Stomach (tissue), 9 donors: ENCODE results near the gene ANKRD49. TPM values are rescaled to one million over a fixed set of nuclear protein-coding genes. Genes with fewer than 3 reads are reported as not detected.
"Not testable (repeated sequence)": the region's sequence is repeated elsewhere in the genome, so short reads cannot be mapped to it uniquely, and the experiment has no call there.

Experiments
- DNase-seq, 2 donors: peaks; one replicate each; pipeline versions ENCODE4 v3.0.0 to v3.0.0-alpha.2; 2013 to 2019
- H3K27ac ChIP-seq, 5 donors: fragments of 200-600 bp in 4 of 5; sonication (generic) in 4 of 5; one replicate each; pipeline ENCODE4 v1.5.1; 2013 to 2019; ENCODE audit warnings: mild to moderate bottlenecking in 1 of 5, moderate library complexity in 1 of 5
- H3K27me3 ChIP-seq, 3 donors: fragments of 200-600 bp; sonication (generic); one replicate each; pipeline ENCODE4 v1.5.1; 2017 to 2019; ENCODE audit warnings: mixed run types in 1 of 3
- H3K36me3 ChIP-seq, 4 donors: fragments of 200-600 bp; sonication (generic); 1 replicate in 3 of 4; 2 replicates in 1 of 4; pipeline ENCODE4 v1.5.1; 2016 to 2019
- H3K4me1 ChIP-seq, 4 donors: fragments of 200-600 bp; sonication (generic); one replicate each; pipeline ENCODE4 v1.5.1; 2016 to 2019
- H3K4me3 ChIP-seq, 4 donors: fragments of 200-600 bp; sonication (generic) in 3 of 4; one replicate each; pipeline ENCODE4 v1.5.1; 2016 to 2019; ENCODE audit warnings: mild to moderate bottlenecking in 1 of 4
- H3K9me3 ChIP-seq, 4 donors: fragments of 200-600 bp; sonication (generic); one replicate each; pipeline ENCODE4 v1.5.1; 2016 to 2019
- CTCF ChIP-seq, 7 experiments: fragments of 450-650 bp in 4 of 7; fragments of 200-600 bp in 3 of 7; sonication (generic) in 3 of 7; IDR thresholded peaks; one replicate each; pipeline ENCODE4 v1.5.1; 2016 to 2019; ENCODE audit warnings: antibody characterized with exemption in 7 of 7, control low read depth in 2 of 7, mild to moderate bottlenecking in 1 of 7
- EP300 ChIP-seq: sonication (generic); formaldehyde crosslinking; IDR thresholded peaks from one replicate; pipeline ENCODE4 v1.6.1; 2017; ENCODE audit warnings: antibody characterized with exemption
- POLR2A ChIP-seq, 4 donors: fragments of 450-650 bp; IDR thresholded peaks; one replicate each; pipeline ENCODE4 v1.6.1; 2016; ENCODE audit warnings: antibody characterized with exemption in 4 of 4, control low read depth in 2 of 4, mild to moderate bottlenecking in 1 of 4, moderate library complexity in 1 of 4
- POLR2AphosphoS5 ChIP-seq, 3 donors: sonication (generic); formaldehyde crosslinking; IDR thresholded peaks; one replicate each; pipeline ENCODE4 v1.6.1; 2016; ENCODE audit warnings: antibody characterized with exemption in 3 of 3
- WGBS, 5 donors: extraction: QIAGEN DNeasy Blood & Tissue Kit in 3 of 5; methylation state at CpG; one replicate each; pipeline versions ENCODE4 v1.1.5 to v1.1.7; 2013 to 2018; 5-methylcytosine and 5-hydroxymethylcytosine counted together
- intact Hi-C: fragments of 100-400 bp; cut with DNase I; formaldehyde crosslinking; loops from one replicate; pipeline ENCODE4 v1.15.1; 2023; ENCODE audit warnings: low total_unique reads
- polyA plus RNA-seq, 3 donors: library from polyadenylated mRNA; stranded (reverse); fragments of 200-250 nt; gene quantifications; one replicate each; pipeline ENCODE4 v1.2.3, GENCODE V29; 2013
- total RNA-seq, 5 donors: library from RNA; depleted of rRNA; stranded (reverse); fragments of >200 nt; gene quantifications; one replicate each; pipeline versions ENCODE4 v1.1.0 to v1.2.3, GENCODE V29; 2014 to 2016
- donor health status: healthy with polysubstance abuse.
- donor health status: Bipolar disorder and iron deficiency.
- donor health status: healthy.

Gene ANKRD49
- total and polyA plus RNA-seq, 8 donors, result 0.87 to 77.0 (median 15.8) TPM

GRCh38 chr11:94494126-94494680 is 419 bp downstream of the ANKRD49 start:
- H3K4me1 ChIP-seq, result peaks cover 11 to 41% (median 26%) of the 10 kb centered on the region in 4 donors
- H3K9me3 ChIP-seq, result no peaks in the 10 kb centered on the region
- H3K36me3 ChIP-seq, result peaks cover 8 to 44% (median 40%) of the 10 kb centered on the region in 4 donors
- WGBS, 5 donors, result 2 to 4% (median 4%) methylated on average over 18 to 19 of the region's 19 CpGs
- H3K27ac ChIP-seq, result peak overlapping the region in 4 of 5 donors; percentile 85 to 93 (median 88)
- no peaks in the 10 kb centered on the region for H3K27me3 ChIP-seq
- intact Hi-C loops, result no loop called here
- DNase-seq, result no peak
- TF ChIP-seq CTCF (IDR thresholded peaks at IDR 0.05), result no peak
- no peak for TF ChIP-seq POLR2A (IDR thresholded peaks at IDR 0.05)
- TF ChIP-seq POLR2AphosphoS5 (IDR thresholded peaks at IDR 0.05), result no peak
- TF ChIP-seq EP300, result no peak
- H3K4me3 ChIP-seq, result peak overlapping the region; percentile 80 to 98 (median 86)

- no peak for DNase-seq
- Histone ChIP-seq H3K4me1 (peaks cover 0 to 9% (median 6%) of the 10 kb centered on the region in 4 donors), H3K27ac (no peak overlapping the region), H3K4me3 (no peak overlapping the region), H3K27me3 (no peaks in the 10 kb centered on the region), H3K9me3 (no peaks in the 10 kb centered on the region), H3K36me3 (peaks cover 17 to 65% (median 52%) of the 10 kb centered on the region in 4 donors)
- 66 to 84% (median 74%) methylated on average over 2 of the region's 2 CpGs for WGBS, 5 donors
- no peak for TF ChIP-seq POLR2AphosphoS5 (IDR thresholded peaks at IDR 0.05)
- no peak for TF ChIP-seq POLR2A (IDR thresholded peaks at IDR 0.05)
- no peak for TF ChIP-seq EP300
- TF ChIP-seq CTCF (IDR thresholded peaks at IDR 0.05), result no peak
- intact Hi-C loops, result no loop called here
Measured at GRCh38 chr11:94500181-94500580, 6.4 kb downstream of the ANKRD49 start.

GRCh38 chr11:94501522-94501921 is 7.7 kb downstream of the ANKRD49 start:
- H3K36me3 ChIP-seq, result peaks cover 17 to 62% (median 51%) of the 10 kb centered on the region in 4 donors
- WGBS, 5 donors, result 61 to 72% (median 68%) methylated on average over 2 of the region's 2 CpGs
- H3K4me3 ChIP-seq, result no peak overlapping the region
- no peak for DNase-seq
- no peaks in the 10 kb centered on the region for H3K27me3 ChIP-seq
- intact Hi-C loops, result no loop called here
- H3K4me1 ChIP-seq, result no peaks in the 10 kb centered on the region
- TF ChIP-seq EP300 (no peak), CTCF (IDR thresholded peaks at IDR 0.05) (no peak), POLR2AphosphoS5 (IDR thresholded peaks at IDR 0.05) (no peak), POLR2A (IDR thresholded peaks at IDR 0.05) (no peak)
- no peaks in the 10 kb centered on the region for H3K9me3 ChIP-seq
- H3K27ac ChIP-seq, result no peak overlapping the region

GRCh38 chr11:94504689-94505293 is 11.0 kb downstream of the ANKRD49 start:
- 1 to 20% (median 15%) methylated on average over 3 of the region's 3 CpGs for WGBS, 5 donors
- H3K27me3 ChIP-seq, result no peaks in the 10 kb centered on the region
- intact Hi-C loops, result no loop called here
- H3K4me3 ChIP-seq, result no peak overlapping the region
- peaks cover 4 to 29% (median 18%) of the 10 kb centered on the region in 4 donors for H3K36me3 ChIP-seq
- DNase-seq, result peak in 1 of 2 donors; percentile 67
- peak in 4 of 7 experiments; percentile 31 to 72 (median 57) for TF ChIP-seq CTCF (IDR thresholded peaks at IDR 0.05)
- TF ChIP-seq POLR2A (IDR thresholded peaks at IDR 0.05), result no peak
- TF ChIP-seq EP300, result no peak
- H3K4me1 ChIP-seq, result no peaks in the 10 kb centered on the region
- H3K27ac ChIP-seq, result no peak overlapping the region
- H3K9me3 ChIP-seq, result no peaks in the 10 kb centered on the region

- DNase-seq, H3K9me3 ChIP-seq, H3K4me1 ChIP-seq, H3K27ac ChIP-seq, H3K4me3 ChIP-seq, intact Hi-C loops, H3K27me3 ChIP-seq: not testable (repeated sequence)
- peaks cover 0 to 12% (median 3%) of the 10 kb centered on the region in 4 donors for H3K36me3 ChIP-seq
- WGBS, 5 donors, result 83 to 93% (median 89%) methylated on average over 5 of the region's 5 CpGs
Measured at GRCh38 chr11:94506513-94506912, 12.7 kb downstream of the ANKRD49 start.
